ENCODE measurements around the gene TEC. TPM values are rescaled to one million over a fixed set of nuclear protein-coding genes. Genes with fewer than 3 reads are reported as not detected.
A peak's percentile ranks its signal among the peaks of the same experiment; 100 is the strongest.

TEC gene
- total RNA-seq, 5 donors from 2014 or later (not counting 1 experiment from before 2014, with no cell fraction given), result 1.7 to 5.4 (median 2.5) TPM

DNA sequence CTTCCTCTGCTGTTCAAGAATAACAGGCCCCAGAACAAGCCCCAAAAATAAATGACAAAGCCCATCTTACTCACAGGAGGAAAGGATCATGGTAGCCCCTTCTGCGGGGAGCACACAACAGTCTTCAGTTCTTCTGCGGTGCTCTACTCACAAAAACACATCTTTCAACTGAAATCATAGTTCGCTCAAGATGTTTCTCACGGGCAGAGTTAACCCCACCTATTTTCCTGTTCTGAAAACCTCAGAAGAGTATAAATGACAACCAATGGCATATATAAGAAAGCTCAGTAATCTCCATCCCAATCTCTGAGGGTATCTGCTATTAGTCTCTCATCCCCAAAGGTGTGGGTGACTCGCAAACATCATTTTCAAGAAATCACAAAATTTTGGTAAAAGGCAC lies 135.6 kb downstream of the TEC start, which contains the start of gene TXK:
TSS of gene TXK (minus strand) at position 170 of the 400 bp plus-strand sequence. CDS start at position 90, 80 bp downstream.
- H3K27me3 Mint-ChIP-seq, result no peaks in the 10 kb centered on the region
- peaks cover 82 to 86% (median 83%) of the 10 kb centered on the region in 3 donors for H3K4me1 Mint-ChIP-seq
- H3K9me3 Mint-ChIP-seq, result no peaks in the 10 kb centered on the region
- Histone ChIP-seq H3K9me3 (no peaks in the 10 kb centered on the region), H3K27ac (ENCODE audit: low read length) (peak within 1 kb of the TSS; percentile 78), H3K4me3 (ENCODE audit: control insufficient read depth in 1 of 2, extremely low read depth in 1 of 2, low read length in 1 of 2) (peak within 1 kb of the TSS; percentile 56 to 89), H3K36me3 (ENCODE audit: control insufficient read depth in 2 of 2, extremely low read depth in 1 of 2, insufficient read depth in 1 of 2, low read length in 1 of 2) (peaks cover 0 to 6% of the 10 kb centered on the region in 2 donors), H3K27me3 (replicated peaks in 1 of 2; ENCODE audit: control insufficient read depth in 2 of 2, extremely low read depth in 1 of 2, insufficient read depth in 2 of 2, low read length in 1 of 2) (no peaks in the 10 kb centered on the region), H3K4me1 (ENCODE audit: control insufficient read depth in 1 of 2, extremely low read depth in 1 of 2, insufficient read depth in 2 of 2, low read length in 2 of 2) (peaks cover 59 to 69% of the 10 kb centered on the region in 2 experiments)
- CTCF ChIA-PET, result interaction anchor here in 1 of 2 donors (0.8 to 1.4 kb wide), 2 partner anchors 10 to 17 kb away, joined by 3 read pairs; no protein-coding TSS in a partner anchor
- peak in 21 of 35 experiments; percentile 5 to 66 (median 29) for DNase-seq
- ATAC-seq (replicated peaks in 1 of 4), result peak; percentile 62 to 72 (median 66)
- peaks cover 13% of the 10 kb centered on the region for H3K36me3 Mint-ChIP-seq
- H3K4me3 Mint-ChIP-seq, result peak within 1 kb of the TSS; percentile 88 to 91 (median 90)
- H3K27ac Mint-ChIP-seq, result peak within 1 kb of the TSS; percentile 98 to 99
- WGBS (ENCODE audit: insufficient coverage), result 7% methylated on average over 4 of the region's 5 CpGs
- POLR2A ChIA-PET, result no interaction called here

GRCh38 chr4:48133669-48134068 lies 136.0 kb downstream of the TEC start:
- Histone ChIP-seq H3K36me3 (ENCODE audit: control insufficient read depth in 2 of 2, extremely low read depth in 1 of 2, insufficient read depth in 1 of 2, low read length in 1 of 2) (peaks cover 0 to 6% of the 10 kb centered on the region in 2 donors), H3K4me3 (ENCODE audit: control insufficient read depth in 1 of 2, extremely low read depth in 1 of 2, low read length in 1 of 2) (peak overlapping the region; percentile 56 to 89), H3K27me3 (replicated peaks in 1 of 2; ENCODE audit: control insufficient read depth in 2 of 2, extremely low read depth in 1 of 2, insufficient read depth in 2 of 2, low read length in 1 of 2) (no peaks in the 10 kb centered on the region), H3K4me1 (ENCODE audit: control insufficient read depth in 1 of 2, extremely low read depth in 1 of 2, insufficient read depth in 2 of 2, low read length in 2 of 2) (peaks cover 61 to 70% of the 10 kb centered on the region in 2 experiments), H3K9me3 (no peaks in the 10 kb centered on the region), H3K27ac (ENCODE audit: low read length) (peak overlapping the region; percentile 78)
- H3K4me1 Mint-ChIP-seq, result peaks cover 82 to 86% (median 83%) of the 10 kb centered on the region in 3 donors
- CTCF ChIA-PET, result interaction anchor here in 1 of 2 donors (0.8 to 1.4 kb wide), 2 partner anchors 9 to 16 kb away, joined by 3 read pairs; no protein-coding TSS in a partner anchor
- peaks cover 16% of the 10 kb centered on the region for H3K36me3 Mint-ChIP-seq
- DNase-seq, result no peak
- ATAC-seq (replicated peaks in 1 of 4), result no peak
- no peaks in the 10 kb centered on the region for H3K27me3 Mint-ChIP-seq
- POLR2A ChIA-PET, result no interaction called here
- H3K4me3 Mint-ChIP-seq, result peak overlapping the region; percentile 88 to 91 (median 90)
- no peaks in the 10 kb centered on the region for H3K9me3 Mint-ChIP-seq
- peak overlapping the region; percentile 98 to 99 for H3K27ac Mint-ChIP-seq

DNA sequence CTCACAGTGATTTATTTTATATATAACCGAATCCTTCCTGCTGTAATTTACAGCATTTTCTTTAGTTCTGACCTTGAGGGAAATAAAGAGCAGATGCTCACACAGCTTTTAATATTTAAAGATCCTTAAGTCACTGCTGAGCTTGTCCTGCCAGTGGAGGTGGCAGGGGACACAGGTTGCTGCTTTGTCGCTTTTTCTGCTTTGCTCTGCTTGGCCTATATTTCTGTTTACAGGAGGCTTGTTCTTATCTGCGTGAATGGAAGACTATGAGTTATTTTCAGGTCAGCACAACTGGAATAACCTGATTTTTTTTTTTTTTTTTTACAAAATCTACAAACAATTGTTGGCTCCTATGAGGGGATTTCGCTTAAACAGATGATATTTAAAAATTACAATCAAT lies 137.9 kb downstream of the TEC start:
- CTCF ChIA-PET, result interaction anchor here (0.6 to 1.5 kb wide), 10 partner anchors 7 to 679 kb away, joined by 3 to 6 read pairs (median 4); no protein-coding TSS in a partner anchor
- Histone ChIP-seq H3K9me3 (no peaks in the 10 kb centered on the region), H3K27ac (ENCODE audit: low read length) (peak overlapping the region; percentile 78), H3K4me1 (ENCODE audit: control insufficient read depth in 1 of 2, extremely low read depth in 1 of 2, insufficient read depth in 2 of 2, low read length in 2 of 2) (peaks cover 59 to 65% of the 10 kb centered on the region in 2 experiments), H3K36me3 (ENCODE audit: control insufficient read depth in 2 of 2, extremely low read depth in 1 of 2, insufficient read depth in 1 of 2, low read length in 1 of 2) (peaks cover 2 to 6% of the 10 kb centered on the region in 2 donors), H3K27me3 (replicated peaks in 1 of 2; ENCODE audit: control insufficient read depth in 2 of 2, extremely low read depth in 1 of 2, insufficient read depth in 2 of 2, low read length in 1 of 2) (no peaks in the 10 kb centered on the region), H3K4me3 (ENCODE audit: control insufficient read depth in 1 of 2, extremely low read depth in 1 of 2, low read length in 1 of 2) (peak overlapping the region; percentile 56 to 89)
- Mint-ChIP-seq H3K4me3 (peak overlapping the region; percentile 88 to 91 (median 90)), H3K36me3 (peaks cover 16% of the 10 kb centered on the region), H3K9me3 (no peaks in the 10 kb centered on the region), H3K27me3 (no peaks in the 10 kb centered on the region), H3K4me1 (peaks cover 82 to 86% (median 83%) of the 10 kb centered on the region in 3 donors), H3K27ac (peak overlapping the region; percentile 98 to 99)
- DNase-seq (no peak), ATAC-seq (replicated peaks in 1 of 4) (no peak)
- 40% methylated on average over 1 of the region's 4 CpGs for WGBS (ENCODE audit: insufficient coverage)
- POLR2A ChIA-PET, result interaction anchor here (0.6 to 0.7 kb wide), 2 partner anchors 9 to 188 kb away, joined by 3 to 7 read pairs; no protein-coding TSS in a partner anchor

GRCh38 chr4:48130100-48130499 lies 139.5 kb downstream of the TEC start:
- H3K4me3 Mint-ChIP-seq, result peak overlapping the region; percentile 88 to 91 (median 90)
- no peaks in the 10 kb centered on the region for H3K9me3 ChIP-seq
- peak overlapping the region; percentile 78 for H3K27ac ChIP-seq (ENCODE audit: low read length)
- peaks cover 57 to 61% of the 10 kb centered on the region in 2 experiments for H3K4me1 ChIP-seq (ENCODE audit: control insufficient read depth in 1 of 2, extremely low read depth in 1 of 2, insufficient read depth in 2 of 2, low read length in 2 of 2)
- peaks cover 82 to 86% (median 84%) of the 10 kb centered on the region in 3 donors for H3K4me1 Mint-ChIP-seq
- peaks cover 2 to 6% of the 10 kb centered on the region in 2 donors for H3K36me3 ChIP-seq (ENCODE audit: control insufficient read depth in 2 of 2, extremely low read depth in 1 of 2, insufficient read depth in 1 of 2, low read length in 1 of 2)
- ChIA-PET POLR2A (interaction anchor here (1.0 to 1.8 kb wide), 3 partner anchors 8 to 17 kb away, joined by 3 to 4 read pairs (median 3); no protein-coding TSS in a partner anchor), CTCF (interaction anchor here (0.5 to 4.2 kb wide), 6 partner anchors 9 to 98 kb away, joined by 3 to 77 read pairs (median 4); no protein-coding TSS in a partner anchor)
- 92% methylated on average over 4 of the region's 7 CpGs for WGBS (ENCODE audit: insufficient coverage)
- DNase-seq, result no peak
- no peak for ATAC-seq (replicated peaks in 1 of 4)
- peaks cover 16% of the 10 kb centered on the region for H3K36me3 Mint-ChIP-seq
- no peaks in the 10 kb centered on the region for H3K27me3 ChIP-seq (replicated peaks in 1 of 2; ENCODE audit: control insufficient read depth in 2 of 2, extremely low read depth in 1 of 2, insufficient read depth in 2 of 2, low read length in 1 of 2)
- no peaks in the 10 kb centered on the region for H3K27me3 Mint-ChIP-seq
- peak overlapping the region; percentile 56 to 89 for H3K4me3 ChIP-seq (ENCODE audit: control insufficient read depth in 1 of 2, extremely low read depth in 1 of 2, low read length in 1 of 2)
- no peaks in the 10 kb centered on the region for H3K9me3 Mint-ChIP-seq
- peak overlapping the region; percentile 98 to 99 for H3K27ac Mint-ChIP-seq

GRCh38 chr4:48129307-48130014 lies 140.2 kb downstream of the TEC start:
- H3K4me3 Mint-ChIP-seq, result peak overlapping the region; percentile 88 to 91 (median 90)
- no peaks in the 10 kb centered on the region for H3K9me3 ChIP-seq
- ChIA-PET CTCF (interaction anchor here (0.9 to 4.2 kb wide), 5 partner anchors 9 to 97 kb away, joined by 3 to 77 read pairs (median 4); no protein-coding TSS in a partner anchor), POLR2A (interaction anchor here (1.0 to 1.8 kb wide), 3 partner anchors 9 to 16 kb away, joined by 3 to 4 read pairs (median 3); no protein-coding TSS in a partner anchor)
- peak overlapping the region; percentile 98 to 99 for H3K27ac Mint-ChIP-seq
- DNase-seq (peak in 17 of 35 experiments; percentile 2 to 47 (median 27)), ATAC-seq (replicated peaks in 1 of 4) (peak; percentile 23 to 55 (median 40))
- no peaks in the 10 kb centered on the region for H3K9me3 Mint-ChIP-seq
- 10% methylated on average over 5 of the region's 9 CpGs for WGBS (ENCODE audit: insufficient coverage)
- peaks cover 2 to 6% of the 10 kb centered on the region in 2 donors for H3K36me3 ChIP-seq (ENCODE audit: control insufficient read depth in 2 of 2, extremely low read depth in 1 of 2, insufficient read depth in 1 of 2, low read length in 1 of 2)
- no peaks in the 10 kb centered on the region for H3K27me3 Mint-ChIP-seq
- peak overlapping the region; percentile 78 for H3K27ac ChIP-seq (ENCODE audit: low read length)
- H3K4me1 Mint-ChIP-seq, result peaks cover 82 to 86% (median 84%) of the 10 kb centered on the region in 3 donors
- H3K27me3 ChIP-seq (replicated peaks in 1 of 2; ENCODE audit: control insufficient read depth in 2 of 2, extremely low read depth in 1 of 2, insufficient read depth in 2 of 2, low read length in 1 of 2), result no peaks in the 10 kb centered on the region
- H3K4me1 ChIP-seq (ENCODE audit: control insufficient read depth in 1 of 2, extremely low read depth in 1 of 2, insufficient read depth in 2 of 2, low read length in 2 of 2), result peaks cover 57 to 58% of the 10 kb centered on the region in 2 experiments
- peak overlapping the region; percentile 56 to 89 for H3K4me3 ChIP-seq (ENCODE audit: control insufficient read depth in 1 of 2, extremely low read depth in 1 of 2, low read length in 1 of 2)
- H3K36me3 Mint-ChIP-seq, result peaks cover 16% of the 10 kb centered on the region

All from T-cell (primary cell).